OCI-LY7 (cell line): ENCODE data around the gene TBC1D20. TPM values are rescaled to one million over a fixed set of nuclear protein-coding genes. Genes with fewer than 3 reads are reported as not detected.

Source experiments
- BruUV-seq: library from RNA; stranded (reverse); fragments of 400-500 nt; replicated peaks from 2 replicates; lab custom pipeline; 2021; lab: Mats Ljungman, UMichigan
- CTCF ChIA-PET: fragments of 300-600 bp; sonication (Branson Sonifier 250); formaldehyde crosslinking; loops from one replicate; lab custom pipeline; 2022; ENCODE audit warnings: antibody characterized with exemption; ENCODE audit not compliant: unreplicated experiment; lab: Charles Lee
- POLR2A ChIA-PET: fragments of 300-600 bp; sonication (Branson Sonifier 250); formaldehyde crosslinking; loops from one replicate; lab custom pipeline; 2022; ENCODE audit warnings: antibody characterized with exemption; lab: Charles Lee
- DNase-seq: peaks from one replicate; pipeline ENCODE4 v3.0.0-alpha.2; 2015; ENCODE audit warnings: low spot score
- H2AFZ ChIP-seq: fragments of 200-600 bp; sonication (generic), shearing (Covaris generic); 2 replicates; pipeline ENCODE4 v1.6.1; 2014; ENCODE audit warnings: mild to moderate bottlenecking, antibody characterized with exemption, low read length, moderate library complexity
- H3K27ac ChIP-seq: fragments of 200-600 bp; sonication (generic); 2 replicates; pipeline ENCODE4 v1.5.1; 2014; ENCODE audit warnings: mixed run types, low read depth, mild to moderate bottlenecking, moderate library complexity, low read length, inconsistent platforms; ENCODE audit not compliant: poor library complexity, severe bottlenecking
- H3K36me3 ChIP-seq: fragments of 200-600 bp; sonication (generic); 2 replicates; pipeline ENCODE4 v1.6.1; 2014; ENCODE audit warnings: mild to moderate bottlenecking, antibody characterized with exemption, low read length, moderate library complexity, mixed read lengths; ENCODE audit not compliant: insufficient read depth
- H3K4me1 ChIP-seq: fragments of 200-600 bp; sonication (generic); 2 replicates; pipeline ENCODE4 v1.5.1; 2014; ENCODE audit warnings: mild to moderate bottlenecking, low read length; ENCODE audit not compliant: insufficient read depth, poor library complexity, severe bottlenecking
- H3K4me2 ChIP-seq: fragments of 200-600 bp; sonication (generic); 2 replicates; pipeline ENCODE4 v1.6.1; 2014; ENCODE audit warnings: mild to moderate bottlenecking, low read length
- H3K4me3 ChIP-seq: fragments of 200-600 bp; sonication (generic); 2 replicates; pipeline ENCODE4 v1.5.1; 2014; ENCODE audit warnings: mild to moderate bottlenecking, low read depth, low read length; ENCODE audit not compliant: poor library complexity, severe bottlenecking
- H3K79me2 ChIP-seq: fragments of 200-600 bp; sonication (generic); 2 replicates; pipeline ENCODE4 v1.6.1; 2016; ENCODE audit warnings: low read depth, mild to moderate bottlenecking, low read length, moderate library complexity, mixed read lengths; ENCODE audit not compliant: insufficient read depth
- H3K9me2 ChIP-seq: fragments of 200-600 bp; sonication (generic); 2 replicates; pipeline ENCODE4 v1.6.1; 2016; ENCODE audit warnings: mild to moderate bottlenecking, low read length, mixed read lengths; ENCODE audit not compliant: insufficient read depth
- H3K9me3 ChIP-seq: fragments of 200-600 bp; sonication (generic); 2 replicates; pipeline ENCODE4 v1.6.1; 2014; ENCODE audit warnings: mild to moderate bottlenecking, mixed run types, low read length, mixed read lengths
- H4K20me1 ChIP-seq: fragments of 200-600 bp; sonication (generic); 2 replicates; pipeline ENCODE4 v1.6.1; 2014; ENCODE audit warnings: mild to moderate bottlenecking, antibody characterized with exemption, low read length, moderate library complexity, mixed read lengths; ENCODE audit not compliant: insufficient read depth
- EZH2phosphoT487 ChIP-seq: fragments of 200-600 bp; sonication (generic); IDR thresholded peaks from 2 replicates; pipeline ENCODE4 v1.6.1; 2018; ENCODE audit warnings: low read depth, borderline replicate concordance, mild to moderate bottlenecking, mixed run types, antibody characterized with exemption, low read length, moderate library complexity, mixed read lengths
- intact Hi-C: fragments of 100-400 bp; cut with micrococcal nuclease; formaldehyde crosslinking; loops from one replicate; pipeline ENCODE4 v1.10.0; 2022; ENCODE audit not compliant: unreplicated experiment
- total RNA-seq, 2 experiments: library from RNA; depleted of rRNA in 1 of 2; stranded (reverse); fragments of >200 nt in 1 of 2; shearing (Covaris generic) in 1 of 2; gene quantifications; 2 replicates each; pipeline ENCODE4 v1.2.3, GENCODE V29; 2014 to 2022
- TF ChIP-seq, protein P1 (sequence below): fragments of 200-600 bp; sonication (generic); conservative IDR thresholded peaks from 2 replicates; pipeline ENCODE4 v1.5.1; 2014; ENCODE audit warnings: mild to moderate bottlenecking, antibody characterized with exemption, low read length, moderate library complexity, mixed read lengths

Gene TBC1D20
- total RNA-seq, 2 experiments from 2014 or later: 17.4 to 20.8 TPM

DNA sequence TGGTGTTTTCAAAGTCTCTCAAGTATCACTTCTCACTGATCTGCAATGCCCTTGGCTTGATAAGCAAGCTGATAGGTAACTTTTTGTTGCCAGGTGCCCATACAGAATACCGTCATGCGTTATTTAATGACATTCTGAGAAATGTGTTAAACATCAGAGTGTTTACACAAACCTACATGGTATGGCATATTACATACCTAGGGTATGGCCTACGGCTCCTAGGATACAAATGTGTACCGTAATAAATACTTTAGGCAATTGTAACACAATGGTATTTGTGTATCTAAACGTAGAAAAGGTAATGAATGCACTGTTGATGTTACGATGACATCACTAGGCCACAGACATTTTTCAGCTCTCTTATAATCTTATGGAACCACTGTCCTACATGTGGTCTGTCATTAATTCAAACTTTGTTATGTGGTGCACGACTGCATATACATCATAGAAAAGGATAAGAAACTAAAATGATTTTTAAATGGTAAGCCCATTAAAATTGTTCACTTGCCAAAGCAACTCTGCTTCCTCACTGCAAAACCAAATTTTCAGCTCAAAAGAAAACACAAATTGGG is 45.5 kb upstream of the TBC1D20 start:
- H3K79me2 ChIP-seq: peaks cover 48% of the 10 kb centered on the region

DNA sequence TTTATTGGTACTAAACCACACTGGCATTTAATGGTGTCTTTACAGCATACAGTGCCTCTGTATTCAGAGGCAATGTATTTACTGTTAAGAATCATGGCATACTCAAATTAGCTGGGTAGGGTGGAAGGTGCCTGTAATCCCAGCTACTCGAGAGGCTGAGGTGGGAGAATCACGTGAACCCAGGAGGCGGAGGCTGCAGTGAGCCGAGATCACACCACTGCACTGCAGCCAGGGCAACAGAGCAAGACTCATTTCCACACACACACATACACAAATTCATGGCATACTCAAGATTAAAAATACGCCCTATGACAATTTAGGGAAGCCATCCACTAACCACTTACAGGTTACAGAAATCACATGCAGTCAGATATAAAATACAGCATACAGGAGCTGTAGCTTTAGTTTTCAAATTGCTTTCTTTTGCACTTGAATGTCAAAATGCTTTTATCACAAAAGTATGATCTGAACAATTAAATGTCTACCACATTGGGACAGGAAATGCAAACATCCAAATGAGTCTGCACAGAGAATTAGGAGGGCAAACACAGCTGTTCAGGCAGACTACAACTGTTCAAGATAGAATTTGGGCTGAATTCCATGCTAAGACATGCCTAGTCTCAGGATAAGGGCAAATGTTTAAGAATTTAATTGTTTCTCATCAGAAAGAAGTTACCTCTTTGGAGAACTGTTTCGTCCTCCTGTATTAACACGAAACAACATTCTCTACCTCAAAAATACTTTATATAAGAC is 44.8 kb upstream of the TBC1D20 start:
- no peak overlapping the region for H3K4me3 ChIP-seq
- no peaks in the 10 kb centered on the region for H3K9me3 ChIP-seq
- BruUV-seq: no TSS peak
- H3K4me1 ChIP-seq: peaks cover 16% of the 10 kb centered on the region
- no peak for TF ChIP-seq EZH2phosphoT487
- TF ChIP-seq, protein P1, sequence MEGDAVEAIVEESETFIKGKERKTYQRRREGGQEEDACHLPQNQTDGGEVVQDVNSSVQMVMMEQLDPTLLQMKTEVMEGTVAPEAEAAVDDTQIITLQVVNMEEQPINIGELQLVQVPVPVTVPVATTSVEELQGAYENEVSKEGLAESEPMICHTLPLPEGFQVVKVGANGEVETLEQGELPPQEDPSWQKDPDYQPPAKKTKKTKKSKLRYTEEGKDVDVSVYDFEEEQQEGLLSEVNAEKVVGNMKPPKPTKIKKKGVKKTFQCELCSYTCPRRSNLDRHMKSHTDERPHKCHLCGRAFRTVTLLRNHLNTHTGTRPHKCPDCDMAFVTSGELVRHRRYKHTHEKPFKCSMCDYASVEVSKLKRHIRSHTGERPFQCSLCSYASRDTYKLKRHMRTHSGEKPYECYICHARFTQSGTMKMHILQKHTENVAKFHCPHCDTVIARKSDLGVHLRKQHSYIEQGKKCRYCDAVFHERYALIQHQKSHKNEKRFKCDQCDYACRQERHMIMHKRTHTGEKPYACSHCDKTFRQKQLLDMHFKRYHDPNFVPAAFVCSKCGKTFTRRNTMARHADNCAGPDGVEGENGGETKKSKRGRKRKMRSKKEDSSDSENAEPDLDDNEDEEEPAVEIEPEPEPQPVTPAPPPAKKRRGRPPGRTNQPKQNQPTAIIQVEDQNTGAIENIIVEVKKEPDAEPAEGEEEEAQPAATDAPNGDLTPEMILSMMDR: no peak
- POLR2A ChIA-PET: interaction anchor here (0.6 to 1.3 kb wide), 3 partner anchors 10 to 16 kb away, joined by 3 to 4 read pairs (median 3); no protein-coding TSS in a partner anchor
- H3K36me3 ChIP-seq: peaks cover 82% of the 10 kb centered on the region
- CTCF ChIA-PET: no interaction called here
- H3K4me2 ChIP-seq: no peak overlapping the region
- intact Hi-C loops: no loop called here
- H3K9me2 ChIP-seq: no peaks in the 10 kb centered on the region
- peaks cover 7% of the 10 kb centered on the region for H4K20me1 ChIP-seq
- no peak for DNase-seq
- H3K79me2 ChIP-seq: peaks cover 42% of the 10 kb centered on the region
- H3K27ac ChIP-seq: no peak overlapping the region
- no peak overlapping the region for H2AFZ ChIP-seq

More for the DNA sequence above, 45.5 kb upstream of the TBC1D20 start:
- no peak for DNase-seq
- no peak overlapping the region for H2AFZ ChIP-seq
- no peak overlapping the region for H3K4me3 ChIP-seq
- BruUV-seq: no TSS peak
- H3K36me3 ChIP-seq: peaks cover 81% of the 10 kb centered on the region
- no peaks in the 10 kb centered on the region for H3K9me2 ChIP-seq
- intact Hi-C loops: no loop called here
- ChIA-PET CTCF (no interaction called here), POLR2A (interaction anchor here (0.7 to 1.4 kb wide), 2 partner anchors 14 to 17 kb away, joined by 4 to 5 read pairs; no protein-coding TSS in a partner anchor)
- TF ChIP-seq, protein P1: no peak
- no peak overlapping the region for H3K4me2 ChIP-seq
- peaks cover 16% of the 10 kb centered on the region for H3K4me1 ChIP-seq
- H3K9me3 ChIP-seq: no peaks in the 10 kb centered on the region
- H3K27ac ChIP-seq: no peak overlapping the region
- H4K20me1 ChIP-seq: peaks cover 14% of the 10 kb centered on the region

DNA sequence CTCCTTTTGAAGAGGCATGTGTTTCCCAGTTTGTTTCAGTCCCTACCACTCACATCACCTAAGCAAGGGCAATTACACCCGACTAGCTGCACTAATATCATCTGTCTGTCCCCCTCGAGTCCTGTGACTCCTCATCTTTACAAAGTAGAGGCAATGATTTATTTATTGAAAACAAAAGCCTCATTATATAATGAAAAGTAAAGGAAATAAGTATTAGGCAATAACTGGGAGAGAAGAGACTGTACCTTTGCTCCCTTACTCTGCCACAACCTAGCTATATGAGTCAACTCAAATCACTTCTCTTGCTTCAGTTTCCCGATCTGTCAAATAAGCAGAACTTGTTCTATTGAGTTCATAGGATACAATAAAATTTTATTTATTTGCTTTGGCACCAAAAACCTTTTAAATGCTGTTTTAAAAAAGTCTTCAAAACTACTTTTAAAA is 42.3 kb upstream of the TBC1D20 start:
- Histone ChIP-seq H3K4me2 (no peak overlapping the region), H3K9me3 (no peaks in the 10 kb centered on the region), H3K79me2 (peaks cover 18% of the 10 kb centered on the region; the same call in 1 of the 2 replicates), H2AFZ (no peak overlapping the region), H3K9me2 (no peaks in the 10 kb centered on the region), H3K36me3 (peaks cover 97% of the 10 kb centered on the region), H3K27ac (no peak overlapping the region), H3K4me3 (no peak overlapping the region), H3K4me1 (peaks cover 3% of the 10 kb centered on the region), H4K20me1 (peaks cover 5% of the 10 kb centered on the region)
- ChIA-PET CTCF (no interaction called here), POLR2A (no interaction called here)
- TF ChIP-seq EZH2phosphoT487: no peak
- intact Hi-C loops: no loop called here
- DNase-seq: no peak
- BruUV-seq: no TSS peak
